ENCODE results near the gene FURIN. TPM values are rescaled to one million over a fixed set of nuclear protein-coding genes. Genes with fewer than 3 reads are reported as not detected.
"Not testable (repeated sequence)": the region's sequence is repeated elsewhere in the genome, so short reads cannot be mapped to it uniquely, and the experiment has no call there.

FURIN gene
- total RNA-seq, 1 experiment from 2014 or later = 20.4 TPM

- peak; percentile 83 for DNase-seq (ENCODE audit: low read depth)
Observed at GRCh38 chr15:90902040-90902839, 33.9 kb downstream of the FURIN start.

- DNase-seq (ENCODE audit: low read depth) = peak; percentile 54
Observed at GRCh38 chr15:90902840-90903732, 34.7 kb downstream of the FURIN start, which contains the start of gene MAN2A2. Gene MAN2A2, plus strand, starts transcription at chr15:90903302. Its CDS starts 906 bp downstream, at chr15:90904208.

GRCh38 chr15:90903733-90904536 lies 35.5 kb downstream of the FURIN start:
- DNase-seq (ENCODE audit: low read depth) = no peak

- no peak for DNase-seq (ENCODE audit: low read depth)
Observed at GRCh38 chr15:90904746-90905145, 36.4 kb downstream of the FURIN start.

- no peak for DNase-seq (ENCODE audit: low read depth)
Observed at GRCh38 chr15:90905306-90906180, 37.2 kb downstream of the FURIN start.

GRCh38 chr15:90906181-90906849 lies 37.9 kb downstream of the FURIN start:
- no peak for DNase-seq (ENCODE audit: low read depth)

GRCh38 chr15:90907051-90907660 lies 38.8 kb downstream of the FURIN start:
- DNase-seq (ENCODE audit: low read depth) = no peak

- DNase-seq (ENCODE audit: low read depth) = no peak
Observed at GRCh38 chr15:90907838-90908507, 39.6 kb downstream of the FURIN start.

- DNase-seq (ENCODE audit: low read depth) = not testable (repeated sequence)
Observed at GRCh38 chr15:90909449-90909848, 41.1 kb downstream of the FURIN start.

GRCh38 chr15:90909976-90910375 lies 41.6 kb downstream of the FURIN start:
- DNase-seq (ENCODE audit: low read depth) = no peak

- no peak for DNase-seq (ENCODE audit: low read depth)
Observed at GRCh38 chr15:90910441-90911301, 42.3 kb downstream of the FURIN start.

- no peak for DNase-seq (ENCODE audit: low read depth)
Observed at GRCh38 chr15:90911302-90911623, 42.9 kb downstream of the FURIN start.

GRCh38 chr15:90911906-90912769 lies 43.8 kb downstream of the FURIN start:
- no peak for DNase-seq (ENCODE audit: low read depth)

- DNase-seq (ENCODE audit: low read depth) = no peak
Observed at GRCh38 chr15:90912770-90913075, 44.3 kb downstream of the FURIN start.

- DNase-seq (ENCODE audit: low read depth) = no peak
Observed at GRCh38 chr15:90913398-90913944, 45.1 kb downstream of the FURIN start.

GRCh38 chr15:90914305-90915080 lies 46.1 kb downstream of the FURIN start:
- no peak for DNase-seq (ENCODE audit: low read depth)
